Stimulated activated CD4-positive, alpha-beta T cell treated with anti-CD3 and anti-CD28 coated beads, Interleukin-4, amount 100 ng/mL, for 24 hours (primary cell): Measurements from ENCODE around the gene SMPD3.

ENCODE experiments used
- DNase-seq: peaks from one replicate; pipeline ENCODE4 v3.0.0-alpha.2; 2020

Gene SMPD3

DNA sequence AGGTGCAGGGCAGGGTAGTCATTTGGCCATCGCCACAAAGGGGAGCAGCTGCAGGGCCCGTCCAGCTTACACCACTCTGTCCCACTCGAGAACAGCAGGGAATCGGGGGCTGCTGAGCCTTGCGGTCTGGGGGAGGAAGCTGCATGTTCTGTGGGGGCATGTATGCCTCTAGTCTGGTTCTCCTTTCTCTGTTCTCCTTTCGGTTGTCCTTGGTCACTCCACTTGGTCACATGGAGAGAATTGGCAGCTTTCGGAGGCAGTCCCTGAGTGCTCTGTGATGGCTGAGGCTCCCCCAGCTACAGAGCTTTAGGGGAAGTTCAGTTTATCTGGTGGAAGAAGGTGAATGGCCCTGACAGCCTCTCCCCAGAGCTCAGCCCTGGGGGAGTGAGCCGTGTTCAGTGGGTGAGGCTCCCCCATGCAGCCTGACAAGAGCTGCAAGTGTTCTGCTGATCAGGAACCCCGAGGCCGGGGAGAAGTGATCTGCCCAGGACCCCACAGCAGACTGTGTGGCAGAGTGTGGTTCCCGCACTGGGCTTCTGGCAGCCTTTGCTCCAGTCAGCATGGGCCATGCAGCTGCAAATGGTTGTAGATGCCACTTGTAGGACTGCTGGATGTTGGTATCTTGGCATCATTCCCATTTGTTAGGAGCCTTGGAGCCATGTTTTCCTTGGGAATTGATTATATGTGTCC is 22.3 kb upstream of the SMPD3 start:
- DNase-seq: no peak

DNA sequence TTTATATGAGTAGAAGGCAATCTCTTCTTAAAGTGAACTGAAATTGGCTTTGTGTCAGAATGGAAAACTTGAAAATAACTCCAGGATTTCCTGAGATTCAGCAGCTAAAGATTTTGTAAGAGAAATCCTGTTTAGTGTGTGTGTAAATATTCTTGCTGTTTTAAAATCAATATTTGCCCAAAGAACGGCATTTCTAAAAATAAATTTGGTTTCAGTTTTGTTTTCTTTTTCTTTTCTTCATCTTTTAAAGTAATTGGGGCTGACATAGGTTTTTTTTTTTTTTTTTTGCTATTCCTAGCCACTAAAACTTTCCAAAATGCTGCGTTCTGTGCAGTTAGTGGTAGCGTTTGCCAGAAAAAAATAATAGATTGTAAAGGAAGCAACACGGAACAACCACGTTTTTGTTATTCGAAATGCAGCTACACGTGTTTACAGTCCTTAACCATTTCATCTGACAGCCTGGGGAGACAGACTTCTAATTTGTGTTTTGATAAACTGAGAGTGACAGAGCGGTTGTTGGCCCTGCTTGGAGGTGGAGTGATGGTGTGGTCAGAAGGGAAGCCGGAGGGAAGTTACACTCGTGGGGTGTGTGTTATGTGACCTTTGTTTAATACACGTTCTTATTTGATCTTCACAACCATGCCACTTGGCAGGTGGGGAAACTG is 21.6 kb upstream of the SMPD3 start:
- no peak for DNase-seq

DNA sequence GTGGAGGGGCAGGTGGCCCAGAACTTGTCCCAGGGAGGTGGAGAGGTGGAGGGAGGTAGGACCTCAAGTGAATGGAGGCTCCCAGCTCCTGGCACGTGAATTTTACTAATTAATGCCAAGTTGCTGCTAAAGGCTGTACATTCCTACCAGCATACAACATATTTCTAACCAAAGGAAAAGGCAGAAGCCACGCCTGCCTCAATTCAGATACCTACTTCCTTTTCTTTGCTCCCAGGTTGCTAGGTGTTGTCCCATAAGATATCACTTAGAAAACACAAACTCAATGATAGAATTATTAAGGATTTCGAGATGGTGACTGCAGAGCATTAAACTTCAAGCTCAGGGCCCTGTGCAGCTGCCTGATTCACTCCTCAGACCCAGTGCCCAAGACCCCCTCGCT is 20.5 kb upstream of the SMPD3 start:
- no peak for DNase-seq

DNA sequence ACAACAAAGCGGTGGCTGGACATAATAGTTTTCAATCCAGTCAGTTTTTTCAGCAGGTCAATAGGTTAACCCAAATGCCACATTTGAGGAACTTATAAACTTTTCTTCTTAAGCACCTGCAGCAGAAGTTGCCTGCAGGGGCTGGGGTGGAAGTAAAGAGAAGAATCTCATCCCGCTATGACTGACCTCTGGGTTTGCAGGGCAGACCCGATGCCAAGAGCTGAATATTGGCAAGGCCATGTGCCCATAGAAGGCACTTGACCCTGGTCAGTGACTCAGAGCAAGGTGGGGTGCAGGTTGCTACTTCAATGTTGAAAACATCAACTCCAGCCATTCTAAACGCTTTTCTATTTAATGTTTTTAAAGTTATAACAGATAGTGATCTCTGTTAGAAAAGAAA is 17.9 kb upstream of the SMPD3 start:
- no peak for DNase-seq

DNA sequence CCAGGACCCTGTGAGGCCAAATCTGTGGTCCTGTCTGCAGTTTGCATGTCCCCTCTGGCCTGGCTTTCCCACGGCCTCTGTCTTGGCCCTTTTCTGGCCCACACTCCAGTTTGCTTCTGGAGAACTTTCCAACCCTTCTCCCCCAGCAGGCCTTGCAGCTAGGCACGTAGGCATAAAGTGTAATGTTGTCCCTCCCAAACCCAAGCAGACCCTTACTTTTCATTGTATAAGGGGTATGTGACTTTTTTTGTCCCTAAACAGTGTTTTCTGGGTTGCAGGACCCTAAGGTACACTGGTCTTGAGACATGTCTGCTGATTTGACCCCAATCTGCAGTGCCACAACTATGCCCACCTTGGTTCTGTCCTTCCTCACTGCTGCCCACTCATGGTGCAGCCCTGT is 15.6 kb upstream of the SMPD3 start:
- DNase-seq: no peak

- no peak for DNase-seq
These were observed 11.8 kb upstream of the SMPD3 start for GRCh38 chr16:68460067-68460466.

- DNase-seq: no peak
These were observed 11.1 kb upstream of the SMPD3 start for GRCh38 chr16:68459457-68459856.

- no peak for DNase-seq
These were observed 10.2 kb upstream of the SMPD3 start for GRCh38 chr16:68458551-68458950.

DNA sequence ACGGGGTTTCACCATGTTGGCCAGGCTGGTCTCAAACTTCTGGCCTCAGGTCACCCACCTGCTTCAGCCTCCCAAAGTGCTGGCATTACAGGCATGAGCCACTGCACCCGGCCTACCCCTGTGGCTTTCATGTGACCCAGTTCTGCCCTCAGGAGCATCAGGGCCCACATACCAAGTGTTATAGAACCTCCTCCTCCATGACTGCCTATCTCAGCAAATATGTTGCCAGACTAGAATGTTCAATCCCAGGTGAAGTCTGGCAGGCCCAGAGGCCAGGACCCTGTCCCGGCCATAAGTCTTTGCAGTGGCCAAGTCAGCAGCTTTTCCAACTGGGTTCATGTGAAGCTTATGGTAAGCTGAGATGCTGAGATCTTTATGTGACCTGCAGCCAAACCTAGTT is 9.8 kb upstream of the SMPD3 start:
- no peak for DNase-seq

DNA sequence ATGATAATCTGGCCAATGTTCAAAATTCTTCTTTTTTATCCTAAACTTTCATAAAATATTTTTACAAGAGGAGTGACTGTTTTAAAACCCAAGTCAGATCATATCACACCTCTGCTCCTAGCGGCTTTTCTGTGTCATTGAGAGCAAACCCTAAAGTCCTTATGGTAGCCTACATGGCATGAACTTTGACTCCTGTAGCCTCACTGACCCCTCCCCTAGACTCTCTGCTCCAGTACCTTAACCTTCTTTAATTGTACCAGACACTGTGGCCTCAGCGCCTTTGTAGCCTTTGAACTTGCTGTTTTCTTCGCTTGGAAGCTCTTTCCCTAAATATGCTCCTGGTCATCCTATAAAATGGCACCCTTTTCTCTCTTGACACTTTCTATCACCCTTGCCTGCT is 7.3 kb upstream of the SMPD3 start:
- no peak for DNase-seq

- DNase-seq: no peak
These were observed 6.7 kb upstream of the SMPD3 start for GRCh38 chr16:68454920-68455435.

DNA sequence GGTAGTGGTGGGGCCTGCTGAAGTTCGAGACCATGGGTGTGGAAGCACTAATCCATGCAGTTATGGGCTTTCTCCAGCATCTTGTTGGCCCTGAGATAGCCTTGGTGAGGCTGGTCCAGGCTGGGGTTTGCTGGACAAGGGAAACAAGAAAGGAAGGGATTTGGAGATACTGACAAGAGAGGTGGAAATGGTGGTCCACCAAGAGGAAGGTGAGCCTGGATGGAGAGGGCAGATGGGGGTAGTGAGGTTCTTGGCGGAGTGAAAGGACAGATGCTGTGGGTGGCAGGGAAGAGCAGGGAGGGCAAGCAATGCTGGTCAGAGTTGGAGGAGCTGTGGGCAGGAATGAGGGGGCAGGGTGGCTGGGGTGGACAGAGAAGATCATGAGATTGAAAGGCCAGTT is 5.5 kb upstream of the SMPD3 start:
- no peak for DNase-seq

GRCh38 chr16:68452176-68452575 is 3.9 kb upstream of the SMPD3 start:
- DNase-seq: no peak

DNA sequence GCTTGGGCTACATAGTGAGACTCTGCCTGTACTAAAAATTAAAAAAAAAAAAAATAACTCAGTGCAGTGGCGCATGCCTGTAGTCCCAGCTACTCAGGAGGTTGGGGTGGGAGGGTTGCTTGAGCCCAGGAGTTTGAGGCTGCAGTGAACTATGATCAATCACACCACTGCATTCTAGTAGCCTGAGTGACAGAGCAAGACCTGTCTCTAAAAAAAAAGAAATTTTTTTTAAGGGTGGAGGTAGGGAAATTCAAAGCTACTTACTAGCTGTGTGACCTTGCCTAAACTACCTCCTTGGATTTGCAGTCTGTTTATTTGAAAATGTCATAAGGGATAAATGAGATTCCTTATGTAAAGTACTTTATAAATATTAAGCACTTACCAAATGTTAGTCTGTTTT is 3.4 kb upstream of the SMPD3 start:
- no peak for DNase-seq

DNA sequence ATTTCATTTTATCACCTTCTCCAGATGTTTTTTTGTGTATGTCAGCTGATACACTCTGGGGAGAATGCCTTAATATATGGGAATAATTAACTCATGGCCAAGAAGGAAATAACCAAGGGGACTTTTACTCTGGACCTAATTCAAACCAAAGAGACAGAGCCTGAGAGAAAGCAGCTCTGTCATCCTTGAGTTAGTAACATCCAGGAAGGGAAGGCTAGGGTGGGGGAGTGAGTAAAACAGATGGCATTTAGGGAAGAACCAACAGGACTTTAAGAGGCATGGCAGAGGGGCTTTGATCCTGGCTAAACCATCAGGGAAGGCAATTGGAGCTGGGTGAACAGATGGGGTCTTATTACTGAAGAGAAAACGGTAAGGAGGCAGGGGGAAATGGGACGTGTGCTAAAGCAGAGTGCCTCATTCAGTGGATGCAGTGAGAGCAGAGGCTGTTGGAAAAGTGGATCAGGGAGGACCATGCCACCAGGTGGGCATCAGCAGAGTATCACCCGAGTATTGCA is 2.5 kb upstream of the SMPD3 start:
- no peak for DNase-seq

DNA sequence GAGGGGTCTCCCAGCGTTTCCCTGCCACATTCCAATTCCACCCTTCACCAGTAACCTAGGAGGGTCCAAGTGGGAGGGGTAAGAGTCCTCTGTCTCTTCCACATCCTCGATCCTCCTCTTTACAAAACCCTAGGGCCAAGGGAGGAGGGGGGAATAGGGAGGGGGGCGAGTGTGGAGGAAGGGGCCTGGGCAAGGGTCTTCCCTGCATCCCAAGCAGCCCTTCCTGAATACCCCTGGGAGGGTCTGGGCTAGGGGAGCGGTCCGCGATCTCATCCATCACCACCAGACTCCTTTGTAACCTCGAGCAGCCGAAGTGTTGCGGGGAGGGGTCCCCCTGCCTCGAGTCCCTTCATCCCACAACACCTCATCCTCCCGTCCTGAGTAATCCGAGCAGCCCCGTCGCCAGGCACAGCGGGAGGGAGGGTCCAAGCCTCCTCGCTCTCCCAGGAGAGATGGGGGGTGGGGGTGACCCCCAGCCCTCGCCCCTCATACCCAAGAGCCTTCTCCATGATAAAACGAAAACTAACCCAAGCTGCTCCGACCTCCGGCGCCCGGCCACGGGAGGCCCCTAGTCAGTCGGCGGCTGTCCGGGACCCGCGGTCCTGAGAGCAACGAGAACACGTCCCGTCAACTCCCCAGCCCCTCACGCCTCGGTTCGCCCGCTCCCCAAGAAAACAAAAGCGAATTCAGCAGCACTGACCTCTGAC is 502 bp downstream of the SMPD3 start:
- DNase-seq: no peak

DNA sequence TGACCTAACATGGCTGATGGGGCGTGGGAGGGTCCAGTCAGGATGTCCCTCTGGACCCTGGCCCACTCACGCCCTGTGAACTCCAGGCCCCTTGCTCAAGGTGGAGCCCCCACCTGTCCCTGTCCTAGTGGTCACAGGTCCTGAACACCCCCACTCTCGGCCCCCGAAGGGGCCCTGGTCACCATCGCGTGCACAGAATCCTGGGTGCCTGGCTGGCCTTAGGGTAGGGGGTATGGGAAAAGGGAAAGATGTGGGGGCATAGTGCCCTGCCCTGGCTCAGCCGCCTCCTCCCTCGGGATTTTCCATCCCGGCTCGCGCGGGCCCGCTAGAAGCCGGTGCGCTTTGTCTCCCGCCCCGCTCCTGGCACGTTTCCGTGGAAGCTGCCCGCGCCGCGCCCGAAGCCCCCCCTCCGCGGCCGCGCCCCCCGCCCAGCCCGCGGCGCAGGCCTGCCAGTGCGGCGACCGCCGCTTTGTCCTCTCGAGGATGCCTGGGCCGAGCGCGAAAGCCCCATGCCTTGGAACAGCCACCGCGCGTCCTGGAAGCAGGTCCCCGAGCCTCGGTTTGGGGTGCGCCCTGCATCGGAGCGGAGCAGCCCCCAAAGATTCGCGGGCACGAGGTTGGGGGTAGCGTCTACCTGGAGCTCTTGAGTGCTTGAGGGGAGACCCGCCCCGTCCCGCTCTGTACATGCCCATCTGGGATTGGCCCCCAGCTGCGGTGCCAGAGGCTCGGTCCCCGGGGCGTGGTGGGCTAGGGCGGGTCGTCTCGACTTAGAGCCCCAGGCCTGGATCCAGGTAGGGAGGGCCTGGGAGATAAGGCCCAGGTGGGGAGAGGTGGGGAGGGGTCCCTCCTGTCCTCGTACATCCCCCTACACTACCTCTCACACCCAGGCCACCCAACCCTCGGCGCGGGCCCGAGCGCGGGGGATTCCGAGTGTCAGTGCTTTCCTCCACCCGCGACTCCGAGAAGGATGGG is 1.3 kb downstream of the SMPD3 start:
- DNase-seq: no peak

DNA sequence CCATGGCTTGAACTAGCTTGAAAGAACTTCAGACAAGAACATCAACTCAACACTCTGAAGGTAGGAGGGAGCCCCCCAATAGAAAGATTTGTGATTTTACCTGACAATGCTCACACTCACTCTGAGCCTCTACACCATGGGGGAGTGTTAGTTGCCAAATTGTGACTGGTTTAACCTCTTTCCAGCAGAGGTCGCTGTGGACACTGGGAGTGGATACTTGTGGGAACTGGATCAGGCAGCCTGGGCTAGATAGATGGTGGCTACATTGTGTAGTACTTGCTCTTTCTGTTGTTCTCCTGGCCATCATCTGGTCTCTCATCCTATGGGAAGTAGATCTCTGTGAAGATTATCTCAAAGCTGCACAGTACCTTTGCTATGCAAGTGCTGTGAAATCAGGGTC is 2.9 kb downstream of the SMPD3 start:
- no peak for DNase-seq

DNA sequence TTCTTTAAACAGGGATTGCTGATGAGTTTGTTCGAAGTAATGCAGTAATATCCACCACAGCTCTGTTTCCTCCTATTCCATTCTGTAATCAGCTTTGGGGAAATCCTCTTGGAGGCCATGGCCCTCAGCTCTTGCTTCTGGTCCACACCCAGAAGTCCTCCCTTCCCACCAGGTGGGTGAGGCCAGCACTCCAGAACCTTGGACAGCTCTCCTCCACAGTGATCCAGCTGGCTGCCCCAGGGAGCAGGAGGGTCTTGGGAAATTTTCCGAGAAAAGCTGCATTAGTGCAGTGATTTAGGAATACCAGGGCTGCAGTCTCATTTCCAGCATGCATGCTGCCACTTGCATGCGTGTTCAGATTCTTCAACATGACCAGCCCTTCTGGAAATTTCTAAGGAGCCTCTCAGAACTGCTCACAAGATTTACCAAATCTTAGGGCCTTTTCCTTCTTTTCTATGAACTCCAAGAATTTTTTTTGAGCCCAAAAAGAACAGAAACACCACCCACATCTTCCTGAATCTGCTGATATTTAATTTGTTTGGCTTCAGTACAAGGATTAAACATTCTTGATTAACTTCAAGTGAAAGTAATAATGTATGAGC is 4.2 kb downstream of the SMPD3 start:
- DNase-seq: no peak

- DNase-seq: no peak
These were observed 11.7 kb downstream of the SMPD3 start for GRCh38 chr16:68436581-68436980.

DNA sequence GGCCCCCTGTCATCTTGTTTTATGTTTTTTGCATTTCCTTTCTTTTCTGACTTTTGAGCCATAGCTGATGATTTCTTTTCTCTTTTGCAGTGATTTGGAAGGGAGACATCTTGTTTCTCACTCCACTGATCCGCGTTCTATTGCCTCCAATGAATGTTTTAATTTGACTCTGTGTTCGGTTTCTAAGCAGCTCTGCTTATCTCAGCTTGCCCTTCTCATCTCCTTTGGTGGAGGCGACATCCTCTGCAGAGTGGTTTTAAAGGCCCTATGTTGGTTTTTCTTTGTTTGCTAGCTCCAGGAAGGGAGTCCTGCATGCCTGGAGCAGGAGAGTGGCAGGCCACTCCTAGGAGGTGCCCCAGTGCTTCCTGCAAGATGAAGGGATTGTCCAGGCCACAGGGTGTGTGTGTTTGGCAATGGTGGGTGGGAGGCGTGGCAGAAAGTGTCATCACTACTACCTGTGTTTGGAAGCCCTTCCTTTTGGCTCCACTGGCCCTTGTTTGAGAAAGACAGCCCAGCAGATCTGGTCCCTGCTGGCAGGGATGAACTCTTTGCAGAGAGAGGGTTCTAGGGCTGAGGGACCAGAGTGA is 13.6 kb downstream of the SMPD3 start:
- no peak for DNase-seq

GRCh38 chr16:68433316-68433715 is 15.0 kb downstream of the SMPD3 start:
- DNase-seq: no peak
